ENCODE measurements around the gene CHAD. TPM values are rescaled to one million over a fixed set of nuclear protein-coding genes. Genes with fewer than 3 reads are reported as not detected.

Gene CHAD
- total and polyA plus RNA-seq, 2 donors (not counting 1 experiment from before 2014, with no cell fraction given): 3.5 to 4.4 TPM

DNA sequence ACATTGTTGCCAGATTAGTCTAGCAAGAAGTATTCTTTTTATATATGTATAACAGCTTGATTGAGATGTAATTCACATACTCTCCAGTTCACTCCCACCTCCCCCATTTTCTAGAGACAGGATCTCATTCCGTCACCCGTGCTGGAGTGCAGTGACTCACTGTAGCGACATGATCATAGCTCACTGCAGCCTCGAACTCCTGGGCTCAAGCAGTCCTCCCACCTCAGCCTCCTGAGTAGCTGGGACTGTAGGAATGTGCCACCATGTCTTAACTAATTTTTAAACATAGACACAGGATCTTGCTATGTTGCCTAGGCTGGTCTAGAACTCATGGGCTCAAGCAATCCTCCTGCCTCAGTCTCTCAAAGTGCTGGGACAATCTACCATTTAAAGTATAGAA, 6.7 kb upstream of the CHAD start:
- H3K27ac ChIP-seq (ENCODE audit: low read length in 2 of 2): no peak overlapping the region
- peaks cover 0 to 7% (median 0%) of the 10 kb centered on the region in 4 experiments for H3K27me3 ChIP-seq (replicated peaks in 1 of 4; ENCODE audit: control extremely low read depth in 1 of 4, control insufficient read depth in 3 of 4, insufficient read depth in 4 of 4, low read length in 3 of 4)
- Mint-ChIP-seq H3K4me3 (no peak overlapping the region), H3K27ac (no peak overlapping the region), H3K4me1 (peaks cover 20% of the 10 kb centered on the region), H3K27me3 (peaks cover 3% of the 10 kb centered on the region), H3K9me3 (ENCODE audit: insufficient read depth) (no peaks in the 10 kb centered on the region)
- peaks cover 0 to 2% of the 10 kb centered on the region in 2 experiments for H3K36me3 ChIP-seq (replicated peaks in 1 of 2; ENCODE audit: control extremely low read depth in 1 of 2, control insufficient read depth in 1 of 2, extremely low read depth in 1 of 2, insufficient read depth in 2 of 2, low read length in 1 of 2)
- no peak overlapping the region for H2AFZ ChIP-seq (ENCODE audit: insufficient read depth, low read depth, low read length, poor library complexity, severe bottlenecking)
- no peak for ATAC-seq (ENCODE audit: low read depth)
- H3K4me3 ChIP-seq (ENCODE audit: control extremely low read depth in 1 of 5, extremely low read depth in 1 of 5, insufficient read depth in 1 of 5, low read depth in 2 of 5, low read length in 4 of 5): no peak overlapping the region
- ChIA-PET POLR2A (interaction anchor here (0.5 kb wide), 1 partner anchor 55 kb away, joined by 3 read pairs; no protein-coding TSS in a partner anchor), CTCF (interaction anchor here (1.5 kb wide), 1 partner anchor 113 kb away, joined by 3 read pairs; no protein-coding TSS in a partner anchor)
- intact Hi-C loops (cut with micrococcal nuclease): loop anchor here (5.0 kb wide), 1 partner anchor 232 kb away; the partner anchor contains the start of gene ANKRD40
- WGBS (ENCODE audit: insufficient coverage): 98% methylated on average over 4 of the region's 4 CpGs
- H3K4me2 ChIP-seq (replicated peaks; ENCODE audit: low read depth, low read length, poor library complexity, severe bottlenecking): no peak overlapping the region
- H3K9me3 ChIP-seq (ENCODE audit: control extremely low read depth in 1 of 3, control insufficient read depth in 2 of 3, insufficient read depth in 1 of 3, low read length in 2 of 3): no peaks in the 10 kb centered on the region
- no peak overlapping the region for H3K9ac ChIP-seq (ENCODE audit: low read length)
- no peak for DNase-seq
- H4K20me1 ChIP-seq (ENCODE audit: control insufficient read depth, insufficient read depth, low read length, poor library complexity, severe bottlenecking): peaks cover 7% of the 10 kb centered on the region
- no peaks in the 10 kb centered on the region for H3K79me2 ChIP-seq (ENCODE audit: control insufficient read depth, insufficient read depth, low read length)
- TF ChIP-seq, protein P1, sequence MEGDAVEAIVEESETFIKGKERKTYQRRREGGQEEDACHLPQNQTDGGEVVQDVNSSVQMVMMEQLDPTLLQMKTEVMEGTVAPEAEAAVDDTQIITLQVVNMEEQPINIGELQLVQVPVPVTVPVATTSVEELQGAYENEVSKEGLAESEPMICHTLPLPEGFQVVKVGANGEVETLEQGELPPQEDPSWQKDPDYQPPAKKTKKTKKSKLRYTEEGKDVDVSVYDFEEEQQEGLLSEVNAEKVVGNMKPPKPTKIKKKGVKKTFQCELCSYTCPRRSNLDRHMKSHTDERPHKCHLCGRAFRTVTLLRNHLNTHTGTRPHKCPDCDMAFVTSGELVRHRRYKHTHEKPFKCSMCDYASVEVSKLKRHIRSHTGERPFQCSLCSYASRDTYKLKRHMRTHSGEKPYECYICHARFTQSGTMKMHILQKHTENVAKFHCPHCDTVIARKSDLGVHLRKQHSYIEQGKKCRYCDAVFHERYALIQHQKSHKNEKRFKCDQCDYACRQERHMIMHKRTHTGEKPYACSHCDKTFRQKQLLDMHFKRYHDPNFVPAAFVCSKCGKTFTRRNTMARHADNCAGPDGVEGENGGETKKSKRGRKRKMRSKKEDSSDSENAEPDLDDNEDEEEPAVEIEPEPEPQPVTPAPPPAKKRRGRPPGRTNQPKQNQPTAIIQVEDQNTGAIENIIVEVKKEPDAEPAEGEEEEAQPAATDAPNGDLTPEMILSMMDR (IDR thresholded peaks at IDR 0.05): no peak
- TF ChIP-seq EZH2 (IDR thresholded peaks at IDR 0.05; ENCODE audit: borderline replicate concordance, insufficient read depth, low read depth, low read length, poor library complexity, severe bottlenecking): no peak
- H3K4me1 ChIP-seq (ENCODE audit: control insufficient read depth in 2 of 2, insufficient read depth in 2 of 2, low read length in 2 of 2): peaks cover 13 to 22% of the 10 kb centered on the region in 2 donors

DNA sequence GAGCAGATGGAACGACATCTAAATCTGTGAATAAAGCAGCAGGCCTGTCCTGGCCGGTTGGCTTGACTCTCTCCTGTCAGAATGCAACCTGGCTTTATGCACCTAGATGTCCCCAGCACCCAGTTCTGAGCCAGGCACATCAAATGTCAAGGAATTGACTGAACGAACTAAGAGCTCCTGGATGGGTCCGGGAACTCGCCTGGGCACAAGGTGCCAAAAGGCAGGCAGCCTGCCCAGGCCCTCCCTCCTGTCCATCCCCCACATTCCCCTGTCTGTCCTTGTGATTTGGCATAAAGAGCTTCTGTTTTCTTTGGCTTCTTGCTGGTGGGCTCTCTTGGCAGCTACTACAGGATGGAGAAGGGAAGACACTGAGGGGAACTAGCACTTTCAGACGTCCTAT, 5.8 kb upstream of the CHAD start:
- no peak overlapping the region for H3K27ac ChIP-seq (ENCODE audit: low read length in 2 of 2)
- TF ChIP-seq, protein P1 (IDR thresholded peaks at IDR 0.05): no peak
- no peak for TF ChIP-seq EZH2 (IDR thresholded peaks at IDR 0.05; ENCODE audit: borderline replicate concordance, insufficient read depth, low read depth, low read length, poor library complexity, severe bottlenecking)
- Mint-ChIP-seq H3K27ac (no peak overlapping the region), H3K4me3 (no peak overlapping the region), H3K9me3 (ENCODE audit: insufficient read depth) (no peaks in the 10 kb centered on the region), H3K4me1 (peaks cover 13% of the 10 kb centered on the region), H3K27me3 (peaks cover 3% of the 10 kb centered on the region)
- H3K9me3 ChIP-seq (ENCODE audit: control extremely low read depth in 1 of 3, control insufficient read depth in 2 of 3, insufficient read depth in 1 of 3, low read length in 2 of 3): peaks cover 0 to 2% (median 0%) of the 10 kb centered on the region in 3 donors
- no peak overlapping the region for H3K9ac ChIP-seq (ENCODE audit: low read length)
- peaks cover 0 to 2% of the 10 kb centered on the region in 2 experiments for H3K36me3 ChIP-seq (replicated peaks in 1 of 2; ENCODE audit: control extremely low read depth in 1 of 2, control insufficient read depth in 1 of 2, extremely low read depth in 1 of 2, insufficient read depth in 2 of 2, low read length in 1 of 2)
- H2AFZ ChIP-seq (ENCODE audit: insufficient read depth, low read depth, low read length, poor library complexity, severe bottlenecking): no peak overlapping the region
- H3K4me1 ChIP-seq (ENCODE audit: control insufficient read depth in 2 of 2, insufficient read depth in 2 of 2, low read length in 2 of 2): peaks cover 7 to 18% of the 10 kb centered on the region in 2 donors
- ChIA-PET POLR2A (no interaction called here), CTCF (interaction anchor here (1.5 to 2.9 kb wide), 3 partner anchors 77 to 112 kb away, joined by 3 to 6 read pairs (median 3); partner anchors contain the start of gene LRRC59)
- intact Hi-C loops (cut with micrococcal nuclease): no loop called here
- peaks cover 0 to 15% (median 2%) of the 10 kb centered on the region in 4 experiments for H3K27me3 ChIP-seq (replicated peaks in 1 of 4; ENCODE audit: control extremely low read depth in 1 of 4, control insufficient read depth in 3 of 4, insufficient read depth in 4 of 4, low read length in 3 of 4)
- no peaks in the 10 kb centered on the region for H4K20me1 ChIP-seq (ENCODE audit: control insufficient read depth, insufficient read depth, low read length, poor library complexity, severe bottlenecking)
- DNase-seq: no peak
- WGBS (ENCODE audit: insufficient coverage): 93% methylated on average over 3 of the region's 6 CpGs
- no peak overlapping the region for H3K4me3 ChIP-seq (ENCODE audit: control extremely low read depth in 1 of 5, extremely low read depth in 1 of 5, insufficient read depth in 1 of 5, low read depth in 2 of 5, low read length in 4 of 5)
- no peak overlapping the region for H3K4me2 ChIP-seq (replicated peaks; ENCODE audit: low read depth, low read length, poor library complexity, severe bottlenecking)
- ATAC-seq (ENCODE audit: low read depth): no peak
- no peaks in the 10 kb centered on the region for H3K79me2 ChIP-seq (ENCODE audit: control insufficient read depth, insufficient read depth, low read length)
